K562 (cell line): ENCODE results near the gene SIRPD. TPM values are rescaled to one million over a fixed set of nuclear protein-coding genes. Genes with fewer than 3 reads are reported as not detected.

ENCODE experiments used
- ATAC-seq: fragments of 200-7000 bp; cut with Tn5 transposase; 3 replicates; pipeline ENCODE4 v1.9.1; 2020; ENCODE audit warnings: moderate library complexity
- BruUV-seq: library from RNA; stranded (reverse); fragments of 400-500 nt; replicated peaks from 2 replicates; lab custom pipeline; 2021; lab: Mats Ljungman, UMichigan
- CTCF ChIA-PET: fragments of 300-600 bp; formaldehyde crosslinking; extraction: SDS; loops from one replicate; lab custom pipeline; 2021; ENCODE audit warnings: low intra/inter-chr PET ratio; lab: Yijun Ruan, JAX
- POLR2A ChIA-PET: fragments of 300-600, 350-650 bp; sonication (Branson Sonifier 250); formaldehyde crosslinking; extraction: SDS; loops from one replicate; lab custom pipeline; 2021; ENCODE audit warnings: antibody characterized with exemption, inconsistent platforms; lab: Yijun Ruan, JAX
- DNase-seq, 4 experiments: peaks; one replicate each; pipeline versions ENCODE4 v3.0.0 to v3.0.0-alpha.2; 2011 to 2018; ENCODE audit warnings: low spot score in 3 of 4, mixed read lengths in 3 of 4; ENCODE audit errors: extremely low read depth in 1 of 4
- FAIRE-seq: peaks from 2 replicates; lab custom pipeline; 2011; peaks lifted over from hg19 to GRCh38; lab: Jason Lieb, UNC
- H2AFZ ChIP-seq: 2 replicates; pipeline ENCODE4 v1.6.0; 2011; ENCODE audit warnings: low read depth, low read length, control low read depth, inconsistent platforms
- H3K27ac ChIP-seq: fragments of 200-600 bp; 3 replicates; pipeline ENCODE4 v1.8.0; 2011; ENCODE audit warnings: low read depth, mild to moderate bottlenecking, control low read depth, inconsistent platforms, low read length, moderate library complexity, mixed read lengths; ENCODE audit errors: extremely low read depth
- H3K27me3 ChIP-seq, 2 experiments: fragments of 300-600 bp in 1 of 2; 2 replicates in 1 of 2; 3 replicates in 1 of 2; pipeline versions ENCODE4 v1.6.0 to v1.8.0; 2011; ENCODE audit warnings: inconsistent platforms in 2 of 2, low read length in 2 of 2, mild to moderate bottlenecking in 1 of 2, mixed read lengths in 1 of 2, moderate library complexity in 1 of 2; ENCODE audit not compliant: control insufficient read depth in 2 of 2, insufficient read depth in 2 of 2
- H3K36me3 ChIP-seq: fragments of 300-600 bp; 3 replicates; pipeline ENCODE4 v1.8.0; 2011; ENCODE audit warnings: mild to moderate bottlenecking, low read length, inconsistent platforms; ENCODE audit not compliant: control insufficient read depth, insufficient read depth
- H3K4me1 ChIP-seq, 2 experiments: fragments of 200-600 bp in 1 of 2; replicated peaks in 1 of 2; 2 replicates in 1 of 2; 3 replicates in 1 of 2; pipeline versions ENCODE4 v1.5.1 to v1.8.0; 2011; ENCODE audit warnings: inconsistent platforms in 2 of 2, low read length in 2 of 2, mild to moderate bottlenecking in 1 of 2, mixed read lengths in 1 of 2, moderate library complexity in 1 of 2; ENCODE audit not compliant: control insufficient read depth in 2 of 2, insufficient read depth in 2 of 2
- H3K4me2 ChIP-seq: 2 replicates; pipeline ENCODE4 v1.6.1; 2011; ENCODE audit warnings: low read length, control low read depth, inconsistent platforms, mixed read lengths; ENCODE audit not compliant: insufficient read depth
- H3K4me3 ChIP-seq: fragments of 200-600 bp; sonication (generic), shearing (Covaris generic); 2 replicates; pipeline ENCODE4 v1.5.1; 2016; ENCODE audit warnings: control low read depth, inconsistent platforms
- H3K79me2 ChIP-seq: fragments of 200-600 bp; 3 replicates; pipeline ENCODE4 v1.8.0; 2011; ENCODE audit warnings: low read length, inconsistent platforms; ENCODE audit not compliant: control insufficient read depth, insufficient read depth
- H3K9ac ChIP-seq, 2 experiments: 2 replicates each; pipeline versions ENCODE4 v1.6.0 to v1.6.1; 2011; ENCODE audit warnings: low read depth in 2 of 2, low read length in 2 of 2, control low read depth in 1 of 2, inconsistent platforms in 1 of 2, mild to moderate bottlenecking in 1 of 2, mixed read lengths in 1 of 2; ENCODE audit not compliant: insufficient read depth in 1 of 2
- H3K9me1 ChIP-seq: one replicate; pipeline ENCODE4 v1.6.0; 2011; ENCODE audit warnings: inconsistent platforms, mild to moderate bottlenecking, low read length, moderate library complexity; ENCODE audit not compliant: control insufficient read depth, insufficient read depth
- H3K9me3 ChIP-seq: replicated peaks from 2 replicates; pipeline ENCODE4 v1.5.1; 2011; ENCODE audit warnings: low read depth, low read length, inconsistent platforms; ENCODE audit not compliant: control insufficient read depth, insufficient read depth
- H4K20me1 ChIP-seq: replicated peaks from 2 replicates; pipeline ENCODE4 v1.6.1; 2011; ENCODE audit warnings: low read length, inconsistent platforms, mixed read lengths; ENCODE audit not compliant: control insufficient read depth, insufficient read depth
- SPI1 ChIP-seq: IDR thresholded peaks from 2 replicates; pipeline ENCODE4 v1.6.1; 2011; ENCODE audit warnings: low read depth, low read length, control low read depth, borderline replicate concordance
- U2AF2 ChIP-seq: fragments of 200-400 bp; formaldehyde crosslinking; optimal IDR thresholded peaks from 2 replicates; pipeline ENCODE3; 2017; ENCODE audit warnings: low read depth, mild to moderate bottlenecking, low read length
- WGBS: fragments of 100-300 bp; shearing (Covaris generic); methylation state at CpG from one replicate; pipeline ENCODE4 v1.1.6; 2016; ENCODE audit warnings: low coverage, mixed read lengths; ENCODE audit not compliant: insufficient coverage; ENCODE audit errors: missing lambda C conversion rate; 5-methylcytosine and 5-hydroxymethylcytosine counted together
- in situ Hi-C: fragments of 300-500 bp; cut with MboI; formaldehyde crosslinking; loops from 4 replicates; pipeline ENCODE4 v1.15.0; 2018; ENCODE audit warnings: inconsistent platforms, mixed read lengths
- intact Hi-C: fragments of 100-400 bp; cut with micrococcal nuclease; formaldehyde crosslinking; loops from 2 replicates; pipeline ENCODE4 v1.14.2; 2022
- polyA plus RNA-seq, 8 experiments: library from polyadenylated mRNA; depleted of rRNA in 4 of 8; stranded (reverse) in 5 of 8; unstranded in 3 of 8; fragments of >200 nt; fragmentation: Nextera tagmentation in 2 of 8; fragmentation: Illumina TruSeq in 1 of 8; extraction: Ambion mirVana in 2 of 8; extraction: Trizol in 1 of 8; gene quantifications; 2 replicates each; pipeline versions ENCODE4 v1.2.1 to v1.2.3, GENCODE V29; 2011 to 2014; ENCODE audit warnings: inconsistent platforms in 1 of 8, missing spikeins in 1 of 8
- total RNA-seq, 7 experiments: library from RNA; depleted of rRNA in 6 of 7; stranded (reverse); fragments of >200 nt in 6 of 7; fragmentation: Illumina TruSeq in 2 of 7; extraction: Trizol in 2 of 7; gene quantifications; 2 replicates each; pipeline versions ENCODE4 v1.2.1 to v1.2.3, GENCODE V29; 2011 to 2021; ENCODE audit warnings: low replicate concordance in 1 of 7
- TF ChIP-seq, protein P1 (sequence below): fragments of 250-450 bp; sonication (Bioruptor Pico); IDR thresholded peaks from 2 replicates; pipeline ENCODE4 v1.4.0; 2020; ENCODE audit warnings: mild to moderate bottlenecking, moderate library complexity

The SIRPD gene
- total and polyA plus RNA-seq, 9 of the 15 experiments (the other 6 are each of a cell fraction or from before 2014, with no cell fraction given): not detected

DNA sequence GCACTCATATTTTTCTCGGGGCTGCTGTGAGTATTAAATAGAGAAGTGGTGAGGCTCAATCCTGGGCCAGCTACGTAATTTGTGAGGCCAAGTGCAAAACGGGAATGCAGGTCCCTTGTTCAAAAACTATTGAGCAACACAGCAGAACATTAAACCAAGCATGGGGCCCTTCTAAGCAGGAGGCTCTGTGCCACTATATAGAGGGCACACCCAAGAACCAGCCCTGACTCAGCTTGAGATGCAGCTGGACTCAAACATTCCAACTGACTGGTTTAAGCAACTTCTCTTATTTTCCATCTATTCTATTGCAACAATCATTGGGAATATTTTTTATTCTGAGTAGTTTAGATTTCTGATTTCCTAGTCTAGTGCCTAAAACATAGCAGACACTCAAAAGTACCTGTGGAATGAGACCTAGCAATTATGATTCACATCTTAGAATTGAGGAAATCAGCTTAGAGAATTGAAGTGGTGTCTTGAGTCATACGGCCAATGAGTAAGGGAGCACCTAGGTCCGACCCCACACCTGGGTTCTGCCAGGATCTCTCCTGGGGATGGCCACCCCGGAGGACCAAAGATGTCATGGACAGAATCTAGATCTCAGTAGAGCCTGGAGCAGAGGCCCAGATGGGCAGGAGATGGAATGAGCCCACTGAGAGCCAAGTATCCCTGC is 67.6 kb downstream of the SIRPD start (continued):
- TF ChIP-seq, protein P1, sequence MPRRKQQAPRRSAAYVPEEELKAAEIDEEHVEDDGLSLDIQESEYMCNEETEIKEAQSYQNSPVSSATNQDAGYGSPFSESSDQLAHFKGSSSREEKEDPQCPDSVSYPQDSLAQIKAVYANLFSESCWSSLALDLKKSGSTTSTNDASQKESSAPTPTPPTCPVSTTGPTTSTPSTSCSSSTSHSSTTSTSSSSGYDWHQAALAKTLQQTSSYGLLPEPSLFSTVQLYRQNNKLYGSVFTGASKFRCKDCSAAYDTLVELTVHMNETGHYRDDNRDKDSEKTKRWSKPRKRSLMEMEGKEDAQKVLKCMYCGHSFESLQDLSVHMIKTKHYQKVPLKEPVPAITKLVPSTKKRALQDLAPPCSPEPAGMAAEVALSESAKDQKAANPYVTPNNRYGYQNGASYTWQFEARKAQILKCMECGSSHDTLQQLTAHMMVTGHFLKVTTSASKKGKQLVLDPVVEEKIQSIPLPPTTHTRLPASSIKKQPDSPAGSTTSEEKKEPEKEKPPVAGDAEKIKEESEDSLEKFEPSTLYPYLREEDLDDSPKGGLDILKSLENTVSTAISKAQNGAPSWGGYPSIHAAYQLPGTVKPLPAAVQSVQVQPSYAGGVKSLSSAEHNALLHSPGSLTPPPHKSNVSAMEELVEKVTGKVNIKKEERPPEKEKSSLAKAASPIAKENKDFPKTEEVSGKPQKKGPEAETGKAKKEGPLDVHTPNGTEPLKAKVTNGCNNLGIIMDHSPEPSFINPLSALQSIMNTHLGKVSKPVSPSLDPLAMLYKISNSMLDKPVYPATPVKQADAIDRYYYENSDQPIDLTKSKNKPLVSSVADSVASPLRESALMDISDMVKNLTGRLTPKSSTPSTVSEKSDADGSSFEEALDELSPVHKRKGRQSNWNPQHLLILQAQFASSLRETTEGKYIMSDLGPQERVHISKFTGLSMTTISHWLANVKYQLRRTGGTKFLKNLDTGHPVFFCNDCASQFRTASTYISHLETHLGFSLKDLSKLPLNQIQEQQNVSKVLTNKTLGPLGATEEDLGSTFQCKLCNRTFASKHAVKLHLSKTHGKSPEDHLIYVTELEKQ (CRISPR knock-in tag): no peak
- no peak for TF ChIP-seq U2AF2

DNA sequence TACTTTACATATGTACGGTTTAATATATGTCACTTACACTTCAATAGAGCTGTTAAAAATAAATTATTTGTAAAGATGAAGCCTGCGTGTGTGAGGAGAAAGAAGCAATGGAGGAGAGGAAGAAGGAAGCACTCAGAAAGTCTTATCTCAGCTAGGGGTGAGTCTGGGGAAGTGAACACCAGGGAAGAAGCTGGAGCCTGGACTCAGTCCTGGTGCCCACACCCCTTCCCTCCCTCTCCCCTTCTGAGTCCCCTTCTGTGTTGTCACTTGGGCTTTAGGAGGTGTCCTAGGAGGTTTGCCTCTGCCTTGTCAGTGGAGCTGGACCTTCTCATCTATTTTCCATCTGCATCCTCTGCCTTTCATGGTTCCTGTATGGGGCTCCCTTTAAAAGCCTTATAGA is 68.2 kb downstream of the SIRPD start:
- no peaks in the 10 kb centered on the region for H3K9me1 ChIP-seq
- ChIA-PET POLR2A (no interaction called here), CTCF (no interaction called here)
- no peaks in the 10 kb centered on the region for H3K79me2 ChIP-seq
- H3K27ac ChIP-seq: no peak overlapping the region
- no peaks in the 10 kb centered on the region for H3K9me3 ChIP-seq
- FAIRE-seq: no peak
- H3K4me3 ChIP-seq: no peak overlapping the region
- no peak for TF ChIP-seq SPI1
- no peak overlapping the region for H2AFZ ChIP-seq
- H4K20me1 ChIP-seq: no peaks in the 10 kb centered on the region
- H3K4me2 ChIP-seq: no peak overlapping the region
- in situ Hi-C loops (no loop called here), intact Hi-C loops (no loop called here)
- DNase-seq: no peak
- WGBS: 0% methylated on average over 2 of the region's 2 CpGs
- H3K36me3 ChIP-seq: no peaks in the 10 kb centered on the region
- no peak overlapping the region for H3K9ac ChIP-seq
- peaks cover 0 to 11% of the 10 kb centered on the region in 2 experiments; a peak in 2 of 5 replicates for H3K27me3 ChIP-seq
- BruUV-seq: no TSS peak
- no peaks in the 10 kb centered on the region for H3K4me1 ChIP-seq
- no peak for ATAC-seq
